BLaER1 (cell line): Measurements from ENCODE around the gene SDCBP2.

ENCODE experiments used
- H3K27ac ChIP-seq: shearing (Covaris generic); formaldehyde crosslinking; 2 replicates; pipeline ENCODE4 v1.8.1; 2022
- H3K27me3 ChIP-seq: shearing (Covaris generic); formaldehyde crosslinking; 2 replicates; pipeline ENCODE4 v1.8.1; 2022
- H3K36me3 ChIP-seq: shearing (Covaris generic); formaldehyde crosslinking; 2 replicates; pipeline ENCODE4 v1.8.1; 2022
- H3K4me1 ChIP-seq: shearing (Covaris generic); formaldehyde crosslinking; 2 replicates; pipeline ENCODE4 v1.8.1; 2022
- H3K4me2 ChIP-seq: shearing (Covaris generic); formaldehyde crosslinking; 2 replicates; pipeline ENCODE4 v1.8.1; 2022
- H3K4me3 ChIP-seq: shearing (Covaris generic); formaldehyde crosslinking; 2 replicates; pipeline ENCODE4 v1.8.1; 2022
- H3K9ac ChIP-seq: shearing (Covaris generic); formaldehyde crosslinking; 2 replicates; pipeline ENCODE4 v1.8.1; 2022
- H3K9me3 ChIP-seq: shearing (Covaris generic); formaldehyde crosslinking; 2 replicates; pipeline ENCODE4 v1.8.1; 2022
- H4K20me1 ChIP-seq: shearing (Covaris generic); formaldehyde crosslinking; 2 replicates; pipeline ENCODE4 v1.8.1; 2022
- Cebpa-rat ChIP-seq: shearing (Covaris generic); IDR thresholded peaks from 2 replicates; pipeline ENCODE4 v1.8.1; 2022

SDCBP2 gene

GRCh38 chr20:1281279-1282057 is 47.5 kb downstream of the SDCBP2 start:
- Histone ChIP-seq H3K9me3 (no peaks in the 10 kb centered on the region), H3K27me3 (no peaks in the 10 kb centered on the region), H4K20me1 (no peaks in the 10 kb centered on the region), H3K4me2 (no peak overlapping the region), H3K27ac (no peak overlapping the region), H3K4me1 (peaks cover 4% of the 10 kb centered on the region), H3K4me3 (no peak overlapping the region), H3K36me3 (no peaks in the 10 kb centered on the region), H3K9ac (no peak overlapping the region)
- no peak for TF ChIP-seq Cebpa-rat

GRCh38 chr20:1280195-1281102 is 48.5 kb downstream of the SDCBP2 start:
- Histone ChIP-seq H3K4me1 (no peaks in the 10 kb centered on the region), H3K27ac (no peak overlapping the region), H3K4me2 (no peak overlapping the region), H3K9me3 (no peaks in the 10 kb centered on the region), H3K4me3 (no peak overlapping the region), H3K27me3 (no peaks in the 10 kb centered on the region), H4K20me1 (no peaks in the 10 kb centered on the region), H3K9ac (no peak overlapping the region), H3K36me3 (no peaks in the 10 kb centered on the region)
- no peak for TF ChIP-seq Cebpa-rat

GRCh38 chr20:1278993-1279392 is 49.9 kb downstream of the SDCBP2 start:
- TF ChIP-seq Cebpa-rat = no peak
- Histone ChIP-seq H3K4me3 (no peak overlapping the region), H3K36me3 (no peaks in the 10 kb centered on the region), H3K9ac (no peak overlapping the region), H3K27ac (no peak overlapping the region), H4K20me1 (no peaks in the 10 kb centered on the region), H3K4me2 (no peak overlapping the region), H3K27me3 (no peaks in the 10 kb centered on the region), H3K9me3 (no peaks in the 10 kb centered on the region), H3K4me1 (no peaks in the 10 kb centered on the region)

GRCh38 chr20:1277529-1278322 is 51.2 kb downstream of the SDCBP2 start:
- Histone ChIP-seq H3K27me3 (no peaks in the 10 kb centered on the region), H3K9me3 (no peaks in the 10 kb centered on the region), H3K4me3 (no peak overlapping the region), H3K27ac (no peak overlapping the region), H4K20me1 (no peaks in the 10 kb centered on the region), H3K9ac (no peak overlapping the region), H3K4me1 (peaks cover 7% of the 10 kb centered on the region), H3K4me2 (no peak overlapping the region), H3K36me3 (no peaks in the 10 kb centered on the region)
- no peak for TF ChIP-seq Cebpa-rat

- Histone ChIP-seq H3K36me3 (no peaks in the 10 kb centered on the region), H3K27me3 (no peaks in the 10 kb centered on the region), H3K27ac (no peak overlapping the region), H3K9me3 (no peaks in the 10 kb centered on the region), H4K20me1 (no peaks in the 10 kb centered on the region), H3K4me3 (no peak overlapping the region), H3K9ac (no peak overlapping the region), H3K4me1 (peaks cover 10% of the 10 kb centered on the region), H3K4me2 (no peak overlapping the region)
- no peak for TF ChIP-seq Cebpa-rat
Measured at GRCh38 chr20:1275919-1276318, 53.0 kb downstream of the SDCBP2 start.

GRCh38 chr20:1274485-1275311 is 54.2 kb downstream of the SDCBP2 start:
- Histone ChIP-seq H3K4me3 (no peak overlapping the region), H3K9me3 (no peaks in the 10 kb centered on the region), H3K4me1 (peaks cover 10% of the 10 kb centered on the region), H3K36me3 (no peaks in the 10 kb centered on the region), H3K27me3 (no peaks in the 10 kb centered on the region), H4K20me1 (no peaks in the 10 kb centered on the region), H3K9ac (no peak overlapping the region), H3K4me2 (no peak overlapping the region), H3K27ac (no peak overlapping the region)
- TF ChIP-seq Cebpa-rat = no peak

- Histone ChIP-seq H3K4me2 (peak overlapping the region; percentile 53), H3K9me3 (no peaks in the 10 kb centered on the region), H3K9ac (no peak overlapping the region), H3K36me3 (no peaks in the 10 kb centered on the region), H3K27ac (no peak overlapping the region), H3K4me3 (no peak overlapping the region), H3K27me3 (no peaks in the 10 kb centered on the region), H3K4me1 (peaks cover 10% of the 10 kb centered on the region), H4K20me1 (no peaks in the 10 kb centered on the region)
- no peak for TF ChIP-seq Cebpa-rat
Measured at GRCh38 chr20:1273366-1273765, 55.6 kb downstream of the SDCBP2 start.

GRCh38 chr20:1272368-1273100 is 56.4 kb downstream of the SDCBP2 start:
- Histone ChIP-seq H4K20me1 (no peaks in the 10 kb centered on the region), H3K9me3 (no peaks in the 10 kb centered on the region), H3K27me3 (peaks cover 8% of the 10 kb centered on the region; the same call in 1 of the 2 replicates), H3K4me3 (no peak overlapping the region), H3K4me2 (peak overlapping the region; percentile 53), H3K27ac (no peak overlapping the region), H3K4me1 (peaks cover 10% of the 10 kb centered on the region), H3K9ac (no peak overlapping the region), H3K36me3 (no peaks in the 10 kb centered on the region)
- no peak for TF ChIP-seq Cebpa-rat
